ENCODE data around the gene SELENOK. TPM values are rescaled to one million over a fixed set of nuclear protein-coding genes. Genes with fewer than 3 reads are reported as not detected.
A peak's percentile ranks its signal among the peaks of the same experiment; 100 is the strongest.

SELENOK gene
- total RNA-seq, 1 experiment from 2014 or later = 16.3 TPM

GRCh38 chr3:53845881-53846133 lies 45.9 kb downstream of the SELENOK start:
- in situ Hi-C loops (cut with HindIII; ENCODE audit: low pct_unique_long_range_greater_than_20kb, low sequenced_read_pairs) = no loop called here
- BruUV-seq (replicated peaks) = no TSS peak
- intact Hi-C loops (cut with micrococcal nuclease; ENCODE audit: unreplicated experiment) = no loop called here
- CTCF ChIA-PET = no interaction called here
- H3K36me3 ChIP-seq (ENCODE audit: control insufficient read depth, insufficient read depth, low read length) = no peaks in the 10 kb centered on the region
- TF ChIP-seq TCF7L2 (IDR thresholded peaks at IDR 0.05; ENCODE audit: low read depth, low read length) (no peak), CTCF (IDR thresholded peaks at IDR 0.05) (0 out of 2 replicates have a peak, but pooled peaks have one; percentile 28)
- POLR2A ChIA-PET = no interaction called here
- no peaks in the 10 kb centered on the region for H3K27me3 ChIP-seq (ENCODE audit: control insufficient read depth, insufficient read depth, low read length)
- no peak for DNase-seq (ENCODE audit: low read depth, low spot score)
- peaks cover 51% of the 10 kb centered on the region for H3K4me1 ChIP-seq (ENCODE audit: control insufficient read depth, insufficient read depth, low read length)
- H3K9me3 ChIP-seq (ENCODE audit: control insufficient read depth, insufficient read depth, low read depth, low read length) = no peaks in the 10 kb centered on the region
- peak overlapping the region; percentile 88 for H3K27ac ChIP-seq (ENCODE audit: low read length)
- peak overlapping the region; percentile 60 to 73 for H3K4me3 ChIP-seq (ENCODE audit: low read depth in 2 of 2, low read length in 2 of 2)
- ATAC-seq = no peak

- in situ Hi-C loops (cut with HindIII; ENCODE audit: low pct_unique_long_range_greater_than_20kb, low sequenced_read_pairs) = no loop called here
- Histone ChIP-seq H3K9me3 (ENCODE audit: control insufficient read depth, insufficient read depth, low read depth, low read length) (no peaks in the 10 kb centered on the region), H3K4me1 (ENCODE audit: control insufficient read depth, insufficient read depth, low read length) (peaks cover 51% of the 10 kb centered on the region), H3K36me3 (ENCODE audit: control insufficient read depth, insufficient read depth, low read length) (no peaks in the 10 kb centered on the region), H3K27ac (ENCODE audit: low read length) (peak overlapping the region; percentile 88), H3K4me3 (ENCODE audit: low read depth in 2 of 2, low read length in 2 of 2) (peak overlapping the region; percentile 60 to 73), H3K27me3 (ENCODE audit: control insufficient read depth, insufficient read depth, low read length) (no peaks in the 10 kb centered on the region)
- POLR2A ChIA-PET = no interaction called here
- BruUV-seq (replicated peaks) = no TSS peak
- intact Hi-C loops (cut with micrococcal nuclease; ENCODE audit: unreplicated experiment) = no loop called here
- CTCF ChIA-PET = no interaction called here
- peak; percentile 46 for ATAC-seq
- DNase-seq (ENCODE audit: low read depth, low spot score) = no peak
- TF ChIP-seq POLR2AphosphoS5 (IDR thresholded peaks at IDR 0.05; ENCODE audit: low read depth, low read length) = no peak
- no peak for TF ChIP-seq TCF7L2 (IDR thresholded peaks at IDR 0.05; ENCODE audit: low read depth, low read length)
- no peak for TF ChIP-seq SIN3A (IDR thresholded peaks at IDR 0.05; ENCODE audit: borderline replicate concordance, insufficient read depth, low read depth, low read length)
- TF ChIP-seq, protein P1, sequence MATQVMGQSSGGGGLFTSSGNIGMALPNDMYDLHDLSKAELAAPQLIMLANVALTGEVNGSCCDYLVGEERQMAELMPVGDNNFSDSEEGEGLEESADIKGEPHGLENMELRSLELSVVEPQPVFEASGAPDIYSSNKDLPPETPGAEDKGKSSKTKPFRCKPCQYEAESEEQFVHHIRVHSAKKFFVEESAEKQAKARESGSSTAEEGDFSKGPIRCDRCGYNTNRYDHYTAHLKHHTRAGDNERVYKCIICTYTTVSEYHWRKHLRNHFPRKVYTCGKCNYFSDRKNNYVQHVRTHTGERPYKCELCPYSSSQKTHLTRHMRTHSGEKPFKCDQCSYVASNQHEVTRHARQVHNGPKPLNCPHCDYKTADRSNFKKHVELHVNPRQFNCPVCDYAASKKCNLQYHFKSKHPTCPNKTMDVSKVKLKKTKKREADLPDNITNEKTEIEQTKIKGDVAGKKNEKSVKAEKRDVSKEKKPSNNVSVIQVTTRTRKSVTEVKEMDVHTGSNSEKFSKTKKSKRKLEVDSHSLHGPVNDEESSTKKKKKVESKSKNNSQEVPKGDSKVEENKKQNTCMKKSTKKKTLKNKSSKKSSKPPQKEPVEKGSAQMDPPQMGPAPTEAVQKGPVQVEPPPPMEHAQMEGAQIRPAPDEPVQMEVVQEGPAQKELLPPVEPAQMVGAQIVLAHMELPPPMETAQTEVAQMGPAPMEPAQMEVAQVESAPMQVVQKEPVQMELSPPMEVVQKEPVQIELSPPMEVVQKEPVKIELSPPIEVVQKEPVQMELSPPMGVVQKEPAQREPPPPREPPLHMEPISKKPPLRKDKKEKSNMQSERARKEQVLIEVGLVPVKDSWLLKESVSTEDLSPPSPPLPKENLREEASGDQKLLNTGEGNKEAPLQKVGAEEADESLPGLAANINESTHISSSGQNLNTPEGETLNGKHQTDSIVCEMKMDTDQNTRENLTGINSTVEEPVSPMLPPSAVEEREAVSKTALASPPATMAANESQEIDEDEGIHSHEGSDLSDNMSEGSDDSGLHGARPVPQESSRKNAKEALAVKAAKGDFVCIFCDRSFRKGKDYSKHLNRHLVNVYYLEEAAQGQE (IDR thresholded peaks at IDR 0.05; ENCODE audit: insufficient read depth in 1 of 2, low read depth in 2 of 2, low read length in 1 of 2) = no peak
- TF ChIP-seq CTCF (IDR thresholded peaks at IDR 0.05) = peak; percentile 52
These were observed 46.4 kb downstream of the SELENOK start for GRCh38 chr3:53845103-53845880.
